GM19239 (cell line): Measurements from ENCODE around the gene IER2.

Source experiments
- DNase-seq: peaks from one replicate; pipeline ENCODE4 v3.0.0; 2011; ENCODE audit warnings: low spot score; ENCODE audit not compliant: insufficient read length
- FAIRE-seq: peaks from 2 replicates; lab custom pipeline; 2011; peaks lifted over from hg19 to GRCh38; lab: Jason Lieb, UNC

IER2 gene

DNA sequence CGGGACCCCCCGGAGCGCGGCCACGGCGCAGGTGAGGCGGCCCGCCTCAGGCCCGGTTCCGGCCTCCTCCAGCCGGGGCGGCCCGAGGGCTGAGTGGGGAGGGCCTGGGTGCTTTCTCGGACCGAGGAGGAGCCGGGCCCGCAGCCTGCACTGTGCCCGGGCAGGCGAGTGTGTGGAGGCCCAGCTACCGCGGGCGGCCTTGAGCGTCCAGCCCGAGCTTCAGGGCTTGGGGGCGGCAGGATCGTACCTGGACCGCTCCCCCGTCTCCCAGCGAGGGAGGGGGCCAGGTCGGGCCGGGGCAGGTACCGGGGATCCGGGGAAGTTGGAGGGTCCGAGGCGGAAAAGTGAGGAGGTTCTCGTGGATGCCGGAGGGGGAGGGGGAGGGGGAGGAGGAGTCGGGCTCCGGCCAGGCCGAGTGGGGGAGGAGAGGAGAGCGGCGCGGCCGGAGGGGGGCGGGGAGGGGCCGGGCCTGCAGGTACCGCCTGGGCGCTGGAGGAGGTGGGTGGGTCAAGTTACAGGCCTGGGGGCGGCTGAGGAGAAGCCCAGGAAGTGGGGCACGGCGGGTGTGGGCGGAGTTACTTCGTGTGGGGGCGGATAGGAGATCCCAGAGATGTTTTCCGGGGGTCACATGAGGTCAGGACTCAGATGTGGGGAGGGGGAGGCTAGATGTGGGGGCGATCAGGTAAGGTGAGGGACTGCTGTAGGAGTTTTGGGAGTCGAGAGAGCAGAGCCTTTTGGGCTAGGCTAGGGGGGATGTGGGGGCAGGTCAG, 31.6 kb upstream of the IER2 start:
- DNase-seq (no peak), FAIRE-seq (peak; percentile 35)

DNA sequence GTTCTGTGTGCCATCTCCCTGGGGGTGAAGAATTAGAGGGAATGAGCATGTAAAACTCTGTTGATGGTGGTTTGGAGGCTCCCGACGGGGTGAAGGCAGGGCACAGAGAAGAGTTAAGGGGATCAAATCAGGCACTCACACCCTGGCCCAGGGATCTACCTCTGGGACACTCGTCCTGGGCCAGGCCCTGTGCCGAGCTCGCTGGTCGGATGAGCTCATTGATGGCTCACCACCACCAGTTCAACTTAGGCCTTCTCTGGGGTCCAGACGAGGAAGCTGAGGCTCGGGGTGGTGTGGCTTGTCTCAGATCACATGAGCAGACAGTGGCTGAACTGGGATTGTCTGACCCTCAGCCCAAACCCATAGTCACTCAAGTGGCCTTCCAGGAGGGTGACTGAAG, 30.6 kb upstream of the IER2 start:
- DNase-seq (no peak), FAIRE-seq (no peak)

DNA sequence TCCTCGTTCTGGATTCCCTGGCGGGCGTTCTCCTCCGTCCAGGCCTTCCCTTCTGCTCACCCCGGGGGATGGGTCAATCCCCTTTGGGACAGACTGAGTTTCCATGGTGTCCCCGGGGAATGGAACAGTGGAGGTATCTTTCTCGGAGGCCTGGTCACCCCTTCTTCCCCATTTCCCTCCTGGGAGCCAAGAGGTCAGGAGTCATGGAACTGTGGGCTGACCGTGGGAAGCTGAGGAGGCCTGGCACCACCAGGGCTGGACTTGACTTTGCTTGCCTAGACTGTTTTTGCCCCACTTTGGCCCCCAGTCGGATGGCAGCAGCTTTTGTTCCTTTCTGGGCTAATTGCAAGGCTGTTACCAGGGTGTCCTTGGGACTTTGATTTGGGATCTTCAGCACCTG, 30.2 kb upstream of the IER2 start:
- no peak for FAIRE-seq
- no peak for DNase-seq

DNA sequence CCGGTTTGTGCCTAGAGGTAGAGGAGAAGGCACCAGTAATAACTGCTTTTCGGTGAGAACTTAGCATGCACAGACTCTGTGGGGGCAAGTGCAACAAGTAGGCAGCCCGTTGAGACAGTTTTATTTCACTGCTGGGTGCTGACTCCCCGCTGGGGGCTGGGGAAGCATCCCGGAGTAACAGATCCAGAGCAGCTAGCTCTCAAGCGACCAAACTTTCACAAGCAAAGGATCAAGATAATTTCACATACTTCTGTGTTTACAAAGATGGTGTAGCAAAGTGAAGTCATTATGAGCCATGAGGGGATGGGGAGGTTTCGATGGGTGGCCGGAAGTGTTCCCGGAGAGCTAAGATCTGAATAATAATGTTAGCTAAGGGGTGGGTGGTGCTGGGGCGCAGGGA, 29.4 kb upstream of the IER2 start:
- DNase-seq, result no peak
- no peak for FAIRE-seq

DNA sequence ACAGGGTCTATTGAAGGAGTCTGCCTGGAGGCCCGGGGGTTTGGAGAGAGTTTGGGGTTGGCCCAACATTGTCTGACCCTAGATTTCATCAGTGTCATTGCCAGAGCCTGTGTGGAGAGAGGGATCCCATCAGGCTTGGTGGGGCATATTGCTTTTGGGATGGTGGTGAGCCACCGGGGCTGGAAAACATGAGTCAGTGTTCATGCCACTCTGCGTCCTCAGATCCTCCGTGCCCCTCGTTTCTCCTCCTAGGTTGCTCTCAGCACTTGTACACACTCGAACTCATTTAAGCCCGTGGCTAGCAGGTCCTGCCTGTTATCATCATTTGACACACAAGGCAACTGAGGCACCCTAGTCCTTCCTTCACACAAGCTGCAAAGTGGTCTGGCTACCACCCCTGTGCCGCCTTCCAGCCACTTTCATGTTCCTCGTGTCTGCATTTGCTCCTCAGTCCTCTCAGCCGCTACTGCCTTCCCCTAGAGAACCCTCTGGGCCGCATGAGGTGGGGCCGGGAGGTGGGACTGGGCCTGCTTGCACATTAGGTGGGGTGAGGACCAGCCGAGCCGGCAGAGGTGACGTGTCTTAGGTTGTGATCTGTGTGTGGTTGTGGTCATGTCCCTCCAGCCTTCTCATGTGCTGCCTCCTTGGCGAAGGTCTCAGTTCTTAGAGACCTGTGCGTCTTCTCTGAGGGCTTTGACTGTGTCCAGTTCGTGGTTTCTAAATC, 28.5 kb upstream of the IER2 start:
- FAIRE-seq, result no peak

DNA sequence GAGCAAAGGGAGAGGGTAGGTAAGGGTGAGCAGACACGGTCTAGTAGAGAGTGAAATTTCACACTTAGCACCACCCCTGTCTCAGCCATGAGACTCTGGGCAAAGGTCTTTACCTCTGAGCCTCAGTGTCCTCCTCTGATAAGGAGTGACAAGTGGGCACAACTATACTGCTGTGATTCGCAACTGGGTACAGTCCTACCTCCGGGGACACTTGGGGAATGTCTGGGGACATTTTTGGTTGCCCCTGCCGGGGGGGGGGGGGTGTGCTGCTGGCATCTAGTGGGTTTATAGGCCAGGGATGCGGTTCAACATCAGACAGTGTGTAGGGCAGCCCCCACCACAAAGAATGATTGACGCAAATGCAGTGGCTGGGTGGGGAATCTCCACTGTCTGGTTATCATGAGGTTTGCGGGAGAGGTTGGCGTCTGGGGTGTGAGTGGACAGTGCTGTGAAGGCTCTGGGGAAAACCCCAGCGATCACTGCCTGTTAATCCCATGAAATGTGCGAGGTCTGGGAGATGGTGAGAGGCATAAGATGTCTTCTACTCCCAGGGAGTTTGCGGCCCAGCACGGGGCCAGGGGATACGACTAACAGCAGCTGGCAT, 27.8 kb upstream of the IER2 start:
- FAIRE-seq, result no peak
- DNase-seq, result no peak

More for the DNA sequence above, 28.5 kb upstream of the IER2 start:
- no peak for DNase-seq

DNA sequence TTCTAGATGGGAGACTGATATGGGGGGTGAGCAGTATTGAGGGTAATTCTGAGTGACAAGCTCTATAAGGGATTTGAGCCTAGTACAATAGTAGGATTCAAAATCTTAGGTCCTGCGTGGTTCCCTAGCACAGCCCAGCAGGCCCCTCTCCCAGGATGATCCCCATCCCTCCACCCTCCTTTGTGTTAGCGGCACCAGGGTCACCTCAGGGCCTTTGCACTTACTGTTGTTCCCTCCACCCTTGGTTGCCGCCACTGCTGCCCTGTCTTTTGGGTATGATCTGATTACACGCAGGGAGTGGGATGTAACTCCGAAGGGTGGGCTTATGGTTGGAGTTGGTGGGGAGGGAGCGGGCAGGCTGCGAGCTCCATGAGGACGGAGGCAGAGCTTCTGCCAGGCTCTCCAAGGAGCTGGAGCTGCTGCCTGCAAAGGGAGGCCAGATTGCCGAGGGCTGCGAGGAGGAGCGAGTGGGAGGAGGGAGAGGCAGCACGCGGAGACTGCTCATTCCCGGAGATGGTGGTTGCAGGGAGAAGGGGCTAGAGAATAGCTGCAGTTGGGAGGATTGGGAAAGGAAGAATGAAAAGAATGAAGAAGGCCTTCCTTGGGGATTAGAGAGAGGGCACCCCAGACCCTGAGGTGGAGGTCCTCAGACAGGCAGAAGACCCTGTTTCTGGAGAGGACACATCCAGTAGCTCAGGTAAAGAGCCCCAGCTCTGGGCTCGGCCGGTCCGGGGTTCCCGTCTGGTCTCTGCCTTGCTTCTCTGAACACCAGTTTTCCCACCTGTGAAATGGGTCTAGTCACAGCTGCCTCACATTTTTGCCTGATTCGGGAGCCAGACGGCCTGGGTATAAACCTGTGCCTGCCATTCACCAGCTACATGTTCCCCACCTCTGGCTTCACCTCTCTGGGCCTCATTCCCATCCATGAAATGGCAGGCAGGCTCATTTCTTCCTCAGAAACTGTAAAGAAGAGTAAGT, 26.9 kb upstream of the IER2 start:
- FAIRE-seq (no peak), DNase-seq (no peak)

DNA sequence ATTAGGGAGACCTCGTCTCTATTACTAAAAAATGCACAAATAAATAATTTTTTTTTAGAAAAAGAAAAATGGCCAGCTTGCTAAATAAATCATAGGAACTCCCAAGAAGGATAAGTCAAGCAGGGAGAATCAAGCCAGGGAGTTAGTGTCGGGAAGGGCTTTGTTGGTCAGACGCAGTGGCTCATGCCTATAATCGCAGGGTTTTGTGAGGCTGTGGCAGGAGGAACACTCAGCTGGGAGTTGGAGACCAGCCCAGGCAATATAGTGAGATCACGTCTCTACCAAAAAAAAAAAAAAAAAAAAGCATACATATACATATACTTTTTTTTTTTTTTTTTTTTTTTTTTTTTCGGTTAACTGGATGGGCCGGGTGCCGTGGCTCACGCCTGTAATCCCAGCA, 23.2 kb upstream of the IER2 start:
- DNase-seq (no peak), FAIRE-seq (no peak)

DNA sequence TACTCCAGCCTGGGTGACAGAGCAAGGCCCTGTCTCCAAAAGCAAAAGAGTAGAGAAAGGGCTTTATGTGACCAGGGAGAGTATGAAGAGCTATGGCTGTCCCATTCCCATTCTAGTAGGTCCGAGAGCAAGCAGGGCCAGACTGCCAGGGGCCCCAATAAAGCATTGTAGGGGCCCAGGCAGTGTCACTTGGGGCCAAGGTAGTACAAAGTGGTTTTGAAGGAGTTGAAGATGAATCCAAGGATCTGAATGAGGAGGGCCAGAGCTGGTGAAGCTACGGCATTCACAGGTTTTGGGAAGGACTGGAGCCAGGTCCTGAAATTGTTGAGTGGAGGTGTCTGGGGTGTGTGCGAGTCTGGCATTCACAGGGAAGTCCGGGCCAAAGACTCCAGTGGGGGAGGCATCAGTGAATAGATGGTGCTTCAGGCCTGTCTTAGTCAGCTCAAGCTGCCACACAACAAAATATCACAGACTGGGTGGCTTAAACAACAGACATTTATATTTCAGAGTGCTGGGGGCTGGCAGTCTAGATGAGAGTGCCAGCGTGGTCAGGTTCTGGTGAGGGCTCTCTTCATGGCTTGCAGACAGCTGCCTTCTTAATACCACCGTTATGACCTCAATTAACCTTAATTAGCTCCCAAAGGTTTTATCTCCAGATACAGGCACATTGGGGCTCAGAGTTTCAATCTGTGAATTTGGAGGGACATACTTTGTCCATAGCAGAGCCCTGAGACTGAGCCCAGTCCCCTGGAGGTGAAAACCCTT, 22.2 kb upstream of the IER2 start:
- DNase-seq (no peak), FAIRE-seq (no peak)

DNA sequence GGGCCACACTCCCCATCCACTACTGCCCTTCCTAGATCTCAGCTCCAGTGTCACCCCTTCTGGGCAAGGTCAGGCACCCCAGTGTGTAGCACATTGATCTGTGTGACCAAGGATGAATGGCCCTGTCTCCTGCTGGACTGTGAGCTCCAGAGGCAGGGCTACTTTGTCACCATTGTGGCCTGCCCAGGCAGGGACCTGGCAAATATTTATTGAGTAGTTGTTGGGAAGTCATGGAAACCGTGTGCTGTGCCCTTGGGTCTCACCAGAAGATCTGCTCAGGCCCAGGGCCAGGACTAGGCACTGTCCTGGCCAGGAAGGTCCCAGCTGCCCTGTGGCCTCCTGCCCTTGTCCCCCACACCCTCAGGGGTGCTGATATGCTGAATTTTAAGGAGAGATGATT, 21.6 kb upstream of the IER2 start:
- DNase-seq (no peak), FAIRE-seq (no peak)

DNA sequence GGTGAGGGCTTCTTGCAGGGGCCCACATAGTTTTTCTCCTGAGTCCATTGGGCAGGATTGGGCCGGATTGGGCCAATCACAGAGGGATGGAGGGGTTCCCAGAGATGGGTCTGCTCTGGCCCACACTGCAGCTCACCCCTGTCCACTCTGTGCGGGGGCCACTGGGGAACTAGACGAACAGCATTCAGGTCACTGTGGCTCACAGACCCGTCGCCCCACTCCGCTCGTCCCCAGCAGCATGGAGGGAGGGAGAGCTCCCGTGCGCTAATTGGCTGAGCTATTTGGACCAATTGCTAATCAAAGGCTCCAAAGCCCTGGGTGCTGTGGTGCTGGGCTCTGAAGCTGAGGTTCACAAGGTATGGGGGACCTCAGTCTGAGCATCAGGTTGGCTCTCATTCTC, 20.8 kb upstream of the IER2 start:
- DNase-seq, result no peak
- FAIRE-seq, result no peak

DNA sequence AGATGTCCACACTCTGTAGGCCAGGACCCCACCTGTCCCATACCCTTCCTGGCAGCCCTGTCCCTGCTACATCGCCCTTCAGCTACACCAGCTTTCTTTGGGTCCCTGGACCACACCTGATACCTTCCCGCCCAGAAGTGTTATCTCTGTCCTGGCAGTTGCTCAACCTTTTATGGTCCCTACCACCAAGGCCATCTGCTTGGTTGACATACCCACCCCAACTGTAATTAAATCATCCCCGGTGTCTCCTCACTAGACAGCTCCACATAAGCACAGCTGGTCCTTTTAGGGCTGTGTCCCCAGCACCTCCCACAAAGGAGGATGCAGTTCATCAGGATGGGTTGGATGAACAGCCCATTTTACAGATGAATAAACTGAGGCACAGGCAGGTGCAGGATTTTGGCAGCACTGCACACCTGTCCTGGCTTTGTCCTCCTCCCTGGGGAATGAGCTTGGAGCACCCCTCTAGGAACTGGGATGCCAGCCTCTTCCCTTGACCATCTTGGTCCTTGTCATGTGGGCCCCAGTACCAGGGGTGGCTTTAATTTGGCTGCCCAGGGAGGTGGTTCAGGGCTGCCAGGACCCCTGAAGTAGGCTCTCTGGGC, 19.2 kb upstream of the IER2 start:
- no peak for DNase-seq
- peak; percentile 35 for FAIRE-seq

DNA sequence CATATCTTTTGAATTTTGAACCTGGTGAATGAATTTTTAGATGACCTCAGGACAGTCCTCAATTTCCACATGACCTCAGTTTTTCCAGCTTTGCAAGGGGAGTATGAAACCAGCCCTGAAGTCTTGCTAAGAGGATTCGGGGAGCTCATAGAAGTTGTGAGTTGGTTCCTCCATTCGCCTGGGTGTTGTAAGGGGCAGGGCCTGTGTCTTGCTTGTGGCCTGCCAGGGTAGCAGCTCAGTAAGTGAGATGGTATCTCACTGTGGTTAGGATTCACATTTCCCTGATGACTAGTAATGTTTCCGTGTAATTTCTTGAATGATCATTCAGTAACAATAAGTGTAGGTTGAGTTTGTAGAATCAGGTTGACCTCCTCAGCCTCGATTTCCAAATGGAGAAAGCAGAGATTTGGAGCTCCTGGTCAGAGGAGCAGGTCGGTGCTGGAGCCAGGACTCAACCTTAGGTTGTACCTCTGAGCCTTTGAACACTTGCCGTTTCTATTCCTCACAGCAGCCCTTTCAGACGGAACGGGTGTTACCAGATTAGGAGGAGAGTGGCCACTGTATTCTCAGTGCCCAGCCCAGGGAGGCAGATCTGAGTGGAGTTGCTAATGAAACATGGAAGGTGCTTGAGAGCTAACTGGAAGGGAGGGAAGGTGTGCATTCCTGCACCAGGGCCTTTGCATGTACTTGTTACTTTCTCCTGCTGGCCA, 17.6 kb upstream of the IER2 start:
- no peak for DNase-seq
- FAIRE-seq, result no peak

DNA sequence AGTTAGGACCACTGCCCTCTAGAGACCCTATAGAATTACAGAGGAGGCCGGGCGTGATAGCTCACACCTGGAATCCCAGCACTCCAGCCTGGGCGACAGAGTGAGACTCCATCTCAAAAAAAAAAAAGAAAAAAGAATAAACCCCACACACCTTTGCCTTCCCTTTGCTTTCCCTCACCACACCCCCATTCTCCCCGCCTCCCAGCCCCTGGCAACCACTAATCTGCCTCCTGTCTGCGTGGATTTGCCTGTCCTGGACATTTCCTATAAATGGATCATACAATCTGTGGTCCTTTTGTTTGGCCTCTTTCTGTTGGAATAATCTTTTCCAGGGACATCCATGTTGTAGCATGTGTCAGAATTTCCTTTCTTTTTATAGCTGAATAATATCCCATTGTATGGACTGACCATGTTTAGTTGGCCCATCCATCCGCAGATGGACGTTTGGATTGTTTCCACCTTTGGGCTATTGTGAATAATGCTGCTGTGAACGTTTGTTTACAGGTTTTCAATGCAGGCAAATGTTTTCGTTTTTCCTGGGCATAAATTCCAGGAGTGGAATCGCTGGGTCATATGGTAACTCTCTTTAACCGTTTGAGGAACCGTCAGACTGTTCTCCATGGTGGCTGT, 16.9 kb upstream of the IER2 start:
- no peak for DNase-seq
- FAIRE-seq, result no peak

DNA sequence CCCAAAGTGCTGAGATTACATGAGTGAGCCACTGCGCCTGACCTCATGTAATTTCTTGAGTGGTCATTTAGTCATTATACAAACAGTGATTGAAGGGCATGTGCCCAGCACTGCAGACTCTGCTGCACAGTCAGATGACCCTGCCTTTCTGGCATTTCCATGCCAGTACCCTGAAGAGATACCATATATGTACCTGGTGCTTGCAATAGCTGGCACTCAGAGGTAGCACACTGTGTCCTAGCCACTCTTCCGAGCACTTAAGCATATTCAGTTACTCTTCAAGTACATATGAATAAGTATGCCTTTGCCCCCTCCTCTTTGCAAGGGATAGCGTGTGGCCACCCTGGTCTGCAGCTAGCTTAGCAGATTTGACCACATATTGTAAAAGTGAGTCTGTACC, 15.6 kb upstream of the IER2 start:
- FAIRE-seq, result no peak
- no peak for DNase-seq

DNA sequence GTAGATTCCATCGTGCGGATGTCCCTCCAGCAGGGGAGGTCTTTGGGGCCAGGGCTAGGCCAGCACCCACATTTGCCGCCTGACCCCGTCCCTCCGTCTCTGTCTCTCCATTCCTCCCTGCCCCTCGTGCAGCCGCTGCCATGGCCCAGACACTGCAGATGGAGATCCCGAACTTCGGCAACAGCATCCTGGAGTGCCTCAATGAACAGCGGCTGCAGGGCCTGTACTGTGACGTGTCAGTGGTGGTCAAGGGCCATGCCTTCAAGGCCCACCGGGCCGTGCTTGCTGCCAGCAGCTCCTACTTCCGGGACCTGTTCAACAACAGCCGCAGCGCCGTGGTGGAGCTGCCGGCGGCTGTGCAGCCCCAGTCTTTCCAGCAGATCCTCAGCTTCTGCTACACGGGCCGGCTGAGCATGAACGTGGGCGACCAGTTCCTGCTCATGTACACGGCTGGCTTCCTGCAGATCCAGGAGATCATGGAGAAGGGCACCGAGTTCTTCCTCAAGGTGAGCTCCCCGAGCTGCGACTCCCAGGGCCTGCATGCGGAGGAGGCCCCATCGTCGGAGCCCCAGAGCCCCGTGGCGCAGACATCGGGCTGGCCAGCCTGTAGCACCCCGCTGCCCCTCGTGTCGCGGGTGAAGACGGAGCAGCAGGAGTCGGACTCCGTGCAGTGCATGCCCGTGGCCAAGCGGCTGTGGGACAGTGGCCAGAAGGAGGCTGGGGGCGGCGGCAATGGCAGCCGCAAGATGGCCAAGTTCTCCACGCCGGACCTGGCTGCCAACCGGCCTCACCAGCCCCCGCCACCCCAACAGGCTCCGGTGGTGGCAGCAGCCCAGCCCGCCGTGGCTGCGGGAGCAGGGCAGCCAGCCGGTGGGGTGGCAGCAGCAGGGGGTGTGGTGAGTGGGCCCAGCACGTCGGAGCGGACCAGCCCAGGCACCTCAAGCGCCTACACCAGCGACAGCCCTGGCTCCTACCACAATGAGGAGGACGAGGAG, 14.8 kb upstream of the IER2 start:
- no peak for DNase-seq
- no peak for FAIRE-seq

DNA sequence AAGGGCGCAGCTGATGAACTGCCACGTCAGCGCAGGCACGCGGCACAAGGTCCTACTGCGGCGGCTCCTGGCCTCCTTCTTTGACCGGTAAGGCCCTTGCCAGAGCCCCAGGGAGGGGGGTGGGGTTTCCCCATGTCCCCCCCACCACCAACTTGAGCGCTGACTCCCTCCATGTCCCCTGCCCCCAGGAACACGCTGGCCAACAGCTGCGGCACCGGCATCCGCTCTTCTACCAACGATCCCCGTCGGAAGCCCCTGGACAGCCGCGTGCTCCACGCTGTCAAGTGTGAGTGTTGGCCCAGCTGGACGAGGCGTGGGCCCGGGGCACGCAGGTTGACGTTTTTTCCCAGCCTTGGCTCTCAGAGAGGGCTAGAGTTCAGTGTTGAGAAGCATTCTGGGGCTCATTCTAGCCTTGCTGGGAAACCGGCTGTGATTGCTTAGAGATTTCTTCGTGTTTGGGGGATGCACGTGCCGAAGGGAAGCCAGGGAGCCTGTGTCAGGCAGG, 12.9 kb upstream of the IER2 start:
- no peak for FAIRE-seq
- no peak for DNase-seq
